Fibroblast of the aortic adventitia (primary cell): ENCODE measurements around the gene PLXNC1. TPM values are rescaled to one million over a fixed set of nuclear protein-coding genes. Genes with fewer than 3 reads are reported as not detected.

ENCODE experiments used
- DNase-seq: peaks from one replicate; pipeline ENCODE4 v3.0.0-alpha.2; 2010; ENCODE audit warnings: low read depth
- H3K4me3 ChIP-seq: 2 replicates; pipeline ENCODE4 v1.5.1; 2011; ENCODE audit warnings: low read depth, mild to moderate bottlenecking, control low read depth, low read length, moderate library complexity
- total RNA-seq: library from RNA; depleted of rRNA; stranded (reverse); fragments of >200 nt; gene quantifications from 2 replicates; pipeline ENCODE4 v1.2.3, GENCODE V29; 2012; ENCODE audit warnings: low replicate concordance
- TF ChIP-seq, protein P1 (sequence below): IDR thresholded peaks from 2 replicates; pipeline ENCODE4 v1.5.1; 2011; ENCODE audit warnings: mild to moderate bottlenecking, low read length, control low read depth, inconsistent platforms; ENCODE audit not compliant: insufficient read depth

The PLXNC1 gene
- total RNA-seq, 1 donor, result 4.3 TPM

DNA sequence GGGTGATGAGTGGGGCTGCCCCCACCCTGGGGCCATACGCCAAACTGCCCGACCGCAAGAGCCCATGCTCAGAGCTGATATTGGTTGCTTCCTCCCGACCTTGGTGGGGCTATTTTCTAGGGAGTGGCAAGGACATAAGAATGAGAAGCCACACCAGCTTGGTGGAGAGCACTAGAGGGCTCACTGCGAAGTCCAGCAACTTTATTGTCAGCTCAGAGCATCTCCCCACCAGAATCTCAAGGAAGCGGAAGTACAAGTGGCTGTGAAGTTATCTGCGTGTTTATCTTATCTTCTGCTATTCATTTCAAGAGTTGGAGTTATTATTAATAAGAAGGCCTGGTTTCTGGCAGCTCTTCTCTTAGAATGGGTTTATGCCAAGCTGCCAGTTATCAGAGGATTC, 4.9 kb upstream of the PLXNC1 start:
- no peak for DNase-seq
- no peak overlapping the region for H3K4me3 ChIP-seq
- TF ChIP-seq, protein P1, sequence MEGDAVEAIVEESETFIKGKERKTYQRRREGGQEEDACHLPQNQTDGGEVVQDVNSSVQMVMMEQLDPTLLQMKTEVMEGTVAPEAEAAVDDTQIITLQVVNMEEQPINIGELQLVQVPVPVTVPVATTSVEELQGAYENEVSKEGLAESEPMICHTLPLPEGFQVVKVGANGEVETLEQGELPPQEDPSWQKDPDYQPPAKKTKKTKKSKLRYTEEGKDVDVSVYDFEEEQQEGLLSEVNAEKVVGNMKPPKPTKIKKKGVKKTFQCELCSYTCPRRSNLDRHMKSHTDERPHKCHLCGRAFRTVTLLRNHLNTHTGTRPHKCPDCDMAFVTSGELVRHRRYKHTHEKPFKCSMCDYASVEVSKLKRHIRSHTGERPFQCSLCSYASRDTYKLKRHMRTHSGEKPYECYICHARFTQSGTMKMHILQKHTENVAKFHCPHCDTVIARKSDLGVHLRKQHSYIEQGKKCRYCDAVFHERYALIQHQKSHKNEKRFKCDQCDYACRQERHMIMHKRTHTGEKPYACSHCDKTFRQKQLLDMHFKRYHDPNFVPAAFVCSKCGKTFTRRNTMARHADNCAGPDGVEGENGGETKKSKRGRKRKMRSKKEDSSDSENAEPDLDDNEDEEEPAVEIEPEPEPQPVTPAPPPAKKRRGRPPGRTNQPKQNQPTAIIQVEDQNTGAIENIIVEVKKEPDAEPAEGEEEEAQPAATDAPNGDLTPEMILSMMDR, result no peak

DNA sequence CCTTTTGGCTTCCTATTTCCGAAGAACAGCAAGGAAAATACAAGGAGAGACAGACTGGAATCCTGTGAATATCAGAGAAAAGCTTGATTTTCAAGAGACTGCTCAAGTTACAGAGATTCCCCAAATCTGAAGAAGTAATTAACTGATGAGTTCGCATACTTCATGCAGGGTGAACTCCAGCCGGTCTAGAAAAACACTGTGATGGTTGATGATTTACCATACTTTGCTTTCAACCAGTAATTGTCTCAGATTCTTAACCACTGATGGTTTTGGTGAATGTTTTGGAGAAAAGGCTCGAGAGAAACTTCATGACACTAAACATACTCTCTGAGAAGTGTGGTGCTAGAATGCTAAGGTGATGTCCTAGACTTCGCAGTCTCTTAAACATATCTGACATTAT, 4.4 kb upstream of the PLXNC1 start:
- no peak overlapping the region for H3K4me3 ChIP-seq
- no peak for DNase-seq
- TF ChIP-seq, protein P1, result no peak

DNA sequence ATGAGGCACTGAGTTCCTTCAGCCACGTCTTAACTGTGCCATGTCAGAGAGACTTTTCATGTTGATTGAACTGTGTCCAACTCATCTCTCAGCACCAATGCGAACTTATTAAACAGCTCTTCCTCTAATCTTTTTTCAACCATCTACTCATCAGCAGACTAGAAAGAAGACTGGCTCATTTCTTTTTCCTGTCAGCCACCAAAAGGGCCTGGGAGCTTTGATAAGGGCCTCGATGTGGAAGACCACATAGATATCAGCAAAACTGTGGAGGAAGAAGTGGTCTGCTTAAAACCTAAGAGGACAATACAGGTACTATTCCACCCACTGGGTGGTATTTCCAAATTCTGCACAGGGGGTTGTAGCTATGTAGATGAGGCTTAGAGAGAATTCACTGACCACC, 3.6 kb upstream of the PLXNC1 start:
- no peak for DNase-seq
- TF ChIP-seq, protein P1, result no peak
- no peak overlapping the region for H3K4me3 ChIP-seq

DNA sequence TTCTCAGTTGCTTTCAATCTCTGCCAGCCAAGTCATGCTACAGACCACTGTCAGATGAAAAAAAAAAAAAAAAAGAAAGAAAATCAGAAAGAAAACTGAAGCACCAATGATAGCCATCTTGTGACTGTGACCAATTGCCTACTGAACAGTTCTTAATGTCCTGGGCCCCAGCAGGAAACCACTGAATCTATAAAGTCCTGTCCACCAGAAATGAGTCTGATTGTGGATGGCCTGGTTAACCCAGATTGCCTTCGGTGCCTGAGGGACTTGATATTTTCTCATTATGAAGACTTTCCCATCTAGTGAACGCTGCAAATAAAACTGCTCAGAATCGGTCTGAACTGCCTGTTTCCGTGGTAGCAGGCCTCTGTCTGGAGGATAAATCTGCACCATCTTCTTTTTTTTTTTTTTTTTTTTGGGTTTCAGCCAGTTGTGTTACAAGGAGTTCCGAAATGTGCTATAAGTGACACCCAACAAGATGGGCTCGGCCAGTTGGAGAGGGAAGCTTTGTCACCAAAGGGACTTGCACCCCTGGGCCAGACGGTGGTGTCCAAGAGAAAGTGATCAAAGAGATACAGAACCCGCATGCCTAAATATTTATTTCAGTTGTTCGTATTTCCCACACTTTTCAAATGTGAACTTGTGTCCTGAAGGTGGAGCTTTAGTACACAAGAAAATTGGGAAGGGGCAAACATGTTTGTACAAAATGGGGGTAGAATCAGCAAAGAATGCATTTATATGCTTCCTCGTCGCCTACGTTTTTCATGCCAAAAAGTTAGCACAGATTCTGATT, 3.0 kb upstream of the PLXNC1 start:
- no peak overlapping the region for H3K4me3 ChIP-seq
- DNase-seq, result peak; percentile 65
- TF ChIP-seq, protein P1, result peak; percentile 38

DNA sequence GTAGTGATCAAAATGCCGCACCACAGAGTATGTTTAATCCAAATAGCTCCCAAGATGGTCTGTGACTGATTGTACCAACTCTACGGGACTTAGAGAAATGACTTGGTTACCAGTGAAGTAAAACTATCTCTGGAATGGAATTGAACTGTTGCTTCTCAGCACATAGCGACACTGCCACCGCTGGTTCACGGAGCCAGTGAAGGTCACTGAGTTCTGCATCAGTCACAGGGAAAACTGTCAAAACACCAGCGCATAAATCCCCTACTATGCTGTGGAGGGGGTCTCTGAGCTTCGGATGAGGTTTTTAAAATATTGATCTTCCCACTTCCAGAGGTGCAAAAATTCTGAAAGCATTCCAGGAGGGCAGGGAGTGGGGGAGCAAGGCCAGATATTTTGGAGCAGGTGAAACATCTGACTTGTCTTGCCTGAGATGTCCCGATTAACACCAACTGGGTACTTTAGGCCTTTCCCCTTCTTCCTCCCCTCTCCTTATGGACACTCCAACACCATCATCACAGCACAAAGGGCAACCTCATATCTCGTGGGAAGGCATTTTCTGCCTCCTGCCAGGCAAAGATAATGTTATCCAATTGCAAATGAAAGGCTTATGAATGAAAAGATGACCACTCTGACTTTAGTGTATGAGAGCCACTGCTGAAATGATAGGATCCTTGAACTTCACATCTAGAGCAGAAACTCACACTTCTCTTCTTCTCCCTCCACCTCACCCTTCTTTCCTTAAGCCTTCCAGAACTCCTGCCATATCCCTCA, 2.0 kb upstream of the PLXNC1 start:
- no peak for DNase-seq
- TF ChIP-seq, protein P1, result no peak
- H3K4me3 ChIP-seq, result no peak overlapping the region

DNA sequence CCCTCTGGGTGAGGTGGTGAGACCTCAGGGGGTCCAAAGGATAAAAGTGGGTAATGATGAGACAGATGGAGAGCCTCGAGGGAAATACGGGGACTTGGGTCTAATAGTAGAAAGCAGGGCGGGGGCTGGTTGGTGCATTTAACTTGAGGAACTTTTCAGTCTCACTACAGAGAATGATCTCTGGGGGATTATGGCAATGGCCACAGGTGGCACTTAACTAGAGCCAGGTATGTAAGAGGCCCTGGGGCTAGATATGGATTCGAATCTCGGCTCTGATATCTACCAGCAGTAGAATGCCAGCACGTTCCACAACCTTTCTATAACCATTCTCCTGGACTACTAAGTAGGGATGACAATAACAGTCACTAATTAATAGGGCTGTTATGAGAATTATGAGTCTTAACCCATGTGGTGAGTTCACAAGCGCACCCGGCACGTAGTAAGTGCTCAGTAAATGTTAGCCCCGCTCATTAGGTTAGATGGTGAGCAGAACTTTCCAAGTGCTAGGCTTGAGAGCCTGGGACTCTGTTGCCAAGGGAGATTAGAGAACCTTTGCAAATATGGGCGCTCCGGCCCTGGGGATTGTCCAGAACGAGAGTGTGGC, 888 bp upstream of the PLXNC1 start:
- TF ChIP-seq, protein P1, result no peak
- H3K4me3 ChIP-seq, result peak overlapping the region; percentile 62
- DNase-seq, result no peak
